Naive thymus-derived CD4-positive, alpha-beta T cell (primary cell): ENCODE data around the gene WIPI1. TPM values are rescaled to one million over a fixed set of nuclear protein-coding genes. Genes with fewer than 3 reads are reported as not detected.
A peak's percentile ranks its signal among the peaks of the same experiment; 100 is the strongest.
"Not testable (repeated sequence)": the region's sequence is repeated elsewhere in the genome, so short reads cannot be mapped to it uniquely, and the experiment has no call there.

Experiments used
- ATAC-seq: fragments of 150-1000 bp; cut with Tn5 transposase; 2 replicates; pipeline ENCODE4 v1.10.0; 2021; ENCODE audit warnings: mild to moderate bottlenecking, moderate library complexity
- CTCF ChIA-PET: fragments of 350-600 bp; sonication (Branson Sonifier 250); formaldehyde crosslinking; loops from one replicate; lab custom pipeline; 2021; ENCODE audit warnings: antibody characterized with exemption; lab: Charles Lee
- POLR2A ChIA-PET: fragments of 350-600 bp; sonication (Branson Sonifier 250); formaldehyde crosslinking; loops from one replicate; lab custom pipeline; 2021; ENCODE audit warnings: antibody characterized with exemption, inconsistent platforms; lab: Charles Lee
- DNase-seq, 9 donors: peaks; one replicate each; pipeline versions ENCODE4 v3.0.0 to v3.0.0-alpha.2; 2020 to 2022; ENCODE audit warnings: mixed read lengths in 1 of 9
- H3K27ac ChIP-seq: one replicate; pipeline ENCODE4 v1.7.0; 2013; ENCODE audit warnings: mild to moderate bottlenecking, low read depth, low read length, moderate library complexity
- H3K27me3 ChIP-seq, 2 donors: one replicate each; pipeline ENCODE4 v1.7.0; 2013; ENCODE audit warnings: low read length in 2 of 2, mild to moderate bottlenecking in 2 of 2, moderate library complexity in 2 of 2; ENCODE audit not compliant: control insufficient read depth in 2 of 2, insufficient read depth in 2 of 2
- H3K36me3 ChIP-seq, 3 experiments: 1 replicate in 2 of 3; 2 replicates in 1 of 3; pipeline ENCODE4 v1.7.0; 2013; ENCODE audit warnings: low read length in 3 of 3, mild to moderate bottlenecking in 3 of 3, moderate library complexity in 1 of 3; ENCODE audit not compliant: insufficient read depth in 3 of 3, control insufficient read depth in 2 of 3
- H3K4me1 ChIP-seq, 2 donors: one replicate each; pipeline ENCODE4 v1.7.0; 2013; ENCODE audit warnings: low read length in 2 of 2, mild to moderate bottlenecking in 2 of 2, moderate library complexity in 1 of 2; ENCODE audit not compliant: control insufficient read depth in 2 of 2, insufficient read depth in 2 of 2
- H3K4me3 ChIP-seq: 2 replicates; pipeline ENCODE4 v1.7.0; 2013; ENCODE audit warnings: mild to moderate bottlenecking, low read length
- H3K9me3 ChIP-seq, 3 experiments: 1 replicate in 2 of 3; 2 replicates in 1 of 3; pipeline ENCODE4 v1.7.0; 2013; ENCODE audit warnings: low read length in 3 of 3; ENCODE audit not compliant: control insufficient read depth in 2 of 3
- H3K27ac Mint-ChIP-seq, 9 donors: one replicate each; pipeline ENCODE4 v1.8.0; 2020 to 2022; ENCODE audit warnings: mixed read lengths in 9 of 9, mild to moderate bottlenecking in 8 of 9, moderate library complexity in 5 of 9, inconsistent platforms in 2 of 9
- H3K27me3 Mint-ChIP-seq, 5 donors: one replicate each; pipeline ENCODE4 v1.8.0; 2021 to 2022; ENCODE audit warnings: mixed read lengths in 5 of 5, mild to moderate bottlenecking in 1 of 5
- H3K36me3 Mint-ChIP-seq, 5 donors: one replicate each; pipeline ENCODE4 v1.8.0; 2020 to 2022; ENCODE audit warnings: mixed read lengths in 5 of 5, mild to moderate bottlenecking in 3 of 5, inconsistent platforms in 1 of 5
- H3K4me1 Mint-ChIP-seq, 7 donors: one replicate each; pipeline ENCODE4 v1.8.0; 2020 to 2022; ENCODE audit warnings: mixed read lengths in 7 of 7, mild to moderate bottlenecking in 3 of 7, inconsistent platforms in 1 of 7
- H3K4me3 Mint-ChIP-seq, 10 donors: one replicate each; pipeline ENCODE4 v1.8.0; 2020 to 2022; ENCODE audit warnings: mild to moderate bottlenecking in 10 of 10, mixed read lengths in 10 of 10, moderate library complexity in 6 of 10, inconsistent platforms in 2 of 10
- H3K9me3 Mint-ChIP-seq, 11 donors: one replicate each; pipeline ENCODE4 v1.8.0; 2020 to 2022; ENCODE audit warnings: mixed read lengths in 11 of 11, mild to moderate bottlenecking in 4 of 11, inconsistent platforms in 1 of 11, moderate library complexity in 1 of 11
- intact Hi-C, 2 donors: fragments of 100-400 bp; cut with micrococcal nuclease; formaldehyde crosslinking; loops; one replicate each; pipeline ENCODE4 v1.15.1; 2023
- polyA plus RNA-seq, 2 donors: library from polyadenylated mRNA; unstranded; fragments of 300-500 nt; fragmentation: Illumina TruSeq; gene quantifications; one replicate each; pipeline ENCODE4 v1.2.3, GENCODE V29; 2021
- total RNA-seq, 6 experiments: library from RNA in 5 of 6; stranded (reverse) in 5 of 6; gene quantifications; 1 replicate in 5 of 6; 2 replicates in 1 of 6; pipeline ENCODE4 v1.2.3 and lab custom pipeline; 2021 to 2026

The WIPI1 gene
- total and polyA plus RNA-seq, 7 experiments from 2014 or later, result 1.7 to 16.5 (median 4.8) TPM

- DNase-seq, result no peak
- Mint-ChIP-seq H3K27me3 (no peaks in the 10 kb centered on the region), H3K4me1 (peaks cover 0 to 15% (median 8%) of the 10 kb centered on the region in 7 donors), H3K27ac (no peak overlapping the region), H3K9me3 (peaks cover 0 to 6% (median 4%) of the 10 kb centered on the region in 11 donors), H3K4me3 (no peak overlapping the region), H3K36me3 (peaks cover 12 to 41% (median 24%) of the 10 kb centered on the region in 5 donors)
- Histone ChIP-seq H3K27me3 (no peaks in the 10 kb centered on the region), H3K9me3 (peaks cover 0 to 4% (median 0%) of the 10 kb centered on the region in 3 experiments), H3K4me3 (no peak overlapping the region), H3K36me3 (peaks cover 0 to 24% (median 5%) of the 10 kb centered on the region in 3 experiments), H3K4me1 (no peaks in the 10 kb centered on the region), H3K27ac (no peak overlapping the region)
- POLR2A ChIA-PET, result interaction anchor here (0.5 to 0.6 kb wide), 2 partner anchors 16 to 217 kb away, joined by 3 read pairs; no protein-coding TSS in a partner anchor
- CTCF ChIA-PET, result no interaction called here
- intact Hi-C loops, result no loop called here
- ATAC-seq, result no peak
Measured at GRCh38 chr17:68421486-68421885, 35.8 kb downstream of the WIPI1 start.

DNA sequence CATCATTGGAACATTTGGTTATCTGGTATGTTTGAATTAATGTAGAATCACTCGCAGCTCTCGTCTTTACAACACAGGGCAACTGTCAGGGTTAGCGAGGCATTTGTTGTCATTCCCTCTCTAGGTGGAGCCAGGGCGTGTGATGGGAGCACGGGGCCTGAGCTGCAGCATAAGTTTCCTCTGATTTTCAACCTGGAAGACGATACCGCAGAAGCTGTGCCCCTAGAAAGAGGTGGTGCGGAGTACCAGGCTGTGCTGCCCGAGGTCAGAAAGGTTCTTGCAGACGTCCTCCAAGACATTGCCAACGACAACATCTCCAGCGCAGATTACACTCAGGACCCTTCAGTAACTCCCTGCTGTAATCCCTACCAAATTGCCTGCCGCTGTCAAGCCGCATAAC lies 37.2 kb downstream of the WIPI1 start:
- peak overlapping the region in 2 of 9 donors; percentile 45 to 55 for H3K27ac Mint-ChIP-seq
- DNase-seq, result no peak
- POLR2A ChIA-PET, result no interaction called here
- peaks cover 0 to 4% (median 0%) of the 10 kb centered on the region in 3 experiments for H3K9me3 ChIP-seq
- CTCF ChIA-PET, result no interaction called here
- no peak overlapping the region for H3K4me3 ChIP-seq
- intact Hi-C loops, result no loop called here
- H3K36me3 Mint-ChIP-seq, result peaks cover 19 to 49% (median 32%) of the 10 kb centered on the region in 5 donors
- H3K36me3 ChIP-seq, result peaks cover 0 to 16% (median 5%) of the 10 kb centered on the region in 3 experiments
- no peak overlapping the region for H3K4me3 Mint-ChIP-seq
- H3K9me3 Mint-ChIP-seq, result peaks cover 4 to 17% (median 11%) of the 10 kb centered on the region in 11 donors
- H3K27me3 ChIP-seq, result no peaks in the 10 kb centered on the region
- no peak for ATAC-seq
- H3K27me3 Mint-ChIP-seq, result no peaks in the 10 kb centered on the region
- H3K4me1 Mint-ChIP-seq, result peaks cover 5 to 30% (median 22%) of the 10 kb centered on the region in 7 donors
- H3K27ac ChIP-seq, result no peak overlapping the region
- peaks cover 0 to 9% of the 10 kb centered on the region in 2 donors for H3K4me1 ChIP-seq

DNA sequence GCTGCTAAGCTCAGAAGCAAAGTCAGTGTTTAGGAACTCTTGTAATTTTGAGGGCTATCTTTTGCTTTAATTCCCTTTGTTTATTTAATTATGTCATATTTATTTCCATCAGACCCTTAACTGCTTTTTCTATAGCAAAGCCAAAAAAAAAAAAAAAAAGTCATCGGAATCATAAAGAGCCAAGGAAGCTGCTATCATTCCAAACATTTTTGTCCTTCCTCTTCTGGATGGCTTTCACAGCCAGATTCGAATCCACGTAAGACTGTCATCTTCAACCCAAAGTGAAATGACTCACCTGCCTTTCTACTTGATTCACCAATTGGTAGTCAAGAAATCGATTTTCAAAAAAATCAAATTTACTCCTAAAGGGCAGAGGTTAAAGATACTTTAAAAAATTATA lies 38.4 kb downstream of the WIPI1 start:
- H3K36me3 Mint-ChIP-seq, result peaks cover 19 to 60% (median 31%) of the 10 kb centered on the region in 5 donors
- Histone ChIP-seq H3K4me3 (no peak overlapping the region), H3K9me3 (peaks cover 0 to 4% (median 0%) of the 10 kb centered on the region in 3 experiments), H3K27me3 (no peaks in the 10 kb centered on the region), H3K4me1 (peaks cover 0 to 18% of the 10 kb centered on the region in 2 donors), H3K27ac (no peak overlapping the region), H3K36me3 (peaks cover 0 to 12% (median 5%) of the 10 kb centered on the region in 3 experiments)
- ATAC-seq, result no peak
- H3K9me3 Mint-ChIP-seq, result peaks cover 6 to 28% (median 15%) of the 10 kb centered on the region in 11 donors
- H3K27ac Mint-ChIP-seq, result no peak overlapping the region
- ChIA-PET POLR2A (interaction anchor here (0.6 kb wide), 1 partner anchor 98 kb away, joined by 3 read pairs; no protein-coding TSS in a partner anchor), CTCF (interaction anchor here (1.2 kb wide), 1 partner anchor 10 kb away, joined by 3 read pairs; no protein-coding TSS in a partner anchor)
- H3K4me3 Mint-ChIP-seq, result no peak overlapping the region
- DNase-seq, result no peak
- intact Hi-C loops, result loop anchor here (5.0 kb wide), 2 partner anchors 37 to 62 kb away; no protein-coding TSS in a partner anchor
- peaks cover 16 to 41% (median 34%) of the 10 kb centered on the region in 7 donors for H3K4me1 Mint-ChIP-seq
- no peaks in the 10 kb centered on the region for H3K27me3 Mint-ChIP-seq

DNA sequence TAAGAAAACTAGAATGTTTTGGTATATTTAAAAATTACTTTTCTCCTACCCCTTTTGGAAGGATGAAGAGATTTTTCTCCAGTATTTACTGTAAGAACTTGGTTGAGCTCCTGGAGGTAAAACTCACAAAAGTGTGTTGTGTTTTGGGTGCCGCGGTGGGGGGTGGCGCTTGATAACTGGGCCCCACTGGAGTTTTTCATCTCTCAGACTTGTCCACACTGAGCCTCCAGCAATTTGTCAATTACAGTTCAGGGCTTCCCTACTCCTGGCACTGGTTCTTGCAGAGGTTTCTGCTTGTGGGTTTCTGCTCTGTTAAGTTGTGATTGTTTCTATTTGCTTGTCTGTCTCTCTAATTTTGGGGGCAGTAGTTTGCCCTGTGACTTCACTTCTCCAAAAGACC lies 40.0 kb downstream of the WIPI1 start:
- H3K9me3 ChIP-seq, result peaks cover 0 to 4% (median 0%) of the 10 kb centered on the region in 3 experiments
- H3K36me3 ChIP-seq, result peaks cover 0 to 12% (median 5%) of the 10 kb centered on the region in 3 experiments
- H3K27ac ChIP-seq, result no peak overlapping the region
- Mint-ChIP-seq H3K27ac (peak overlapping the region in 1 of 9 donors; percentile 84), H3K4me3 (no peak overlapping the region), H3K4me1 (peaks cover 17 to 43% (median 37%) of the 10 kb centered on the region in 7 donors), H3K9me3 (peaks cover 6 to 29% (median 15%) of the 10 kb centered on the region in 11 donors), H3K27me3 (no peaks in the 10 kb centered on the region), H3K36me3 (peaks cover 19 to 56% (median 28%) of the 10 kb centered on the region in 5 donors)
- intact Hi-C loops, result loop anchor here (5.0 kb wide), 2 partner anchors 35 to 60 kb away; no protein-coding TSS in a partner anchor
- ChIA-PET CTCF (interaction anchor here (1.0 to 1.4 kb wide), 3 partner anchors 12 to 129 kb away, joined by 3 to 5 read pairs (median 3); no protein-coding TSS in a partner anchor), POLR2A (interaction anchor here (0.9 to 4.8 kb wide), 4 partner anchors 17 to 126 kb away, joined by 3 to 50 read pairs (median 6); partner anchors contain the start of genes ARSG and SLC16A6)
- ATAC-seq (no peak), DNase-seq (no peak)
- H3K4me1 ChIP-seq, result peaks cover 0 to 18% of the 10 kb centered on the region in 2 donors
- H3K4me3 ChIP-seq, result no peak overlapping the region
- no peaks in the 10 kb centered on the region for H3K27me3 ChIP-seq

- H3K4me3 Mint-ChIP-seq, result peak overlapping the region; percentile 79 to 98 (median 91)
- CTCF ChIA-PET, result interaction anchor here (1.5 kb wide), 1 partner anchor 68 kb away, joined by 4 read pairs; no protein-coding TSS in a partner anchor
- peaks cover 17 to 38% (median 37%) of the 10 kb centered on the region in 7 donors for H3K4me1 Mint-ChIP-seq
- not testable (repeated sequence) for H3K36me3 ChIP-seq, H3K27me3 ChIP-seq, ATAC-seq, H3K27me3 Mint-ChIP-seq, H3K9me3 ChIP-seq
- peak overlapping the region; percentile 62 to 96 (median 90) for H3K27ac Mint-ChIP-seq
- Histone ChIP-seq H3K4me3 (peak overlapping the region; percentile 32), H3K27ac (peak overlapping the region; percentile 44), H3K4me1 (peaks cover 0 to 18% of the 10 kb centered on the region in 2 donors)
- DNase-seq, result peak in 7 of 9 donors; percentile 40 to 78 (median 71)
- peaks cover 8 to 38% (median 15%) of the 10 kb centered on the region in 11 donors for H3K9me3 Mint-ChIP-seq
- POLR2A ChIA-PET, result interaction anchor here (0.9 to 4.8 kb wide), 9 partner anchors 15 to 231 kb away, joined by 3 to 50 read pairs (median 5); partner anchors contain the start of genes AMZ2, ARSG and SLC16A6
- intact Hi-C loops, result loop anchor here (1.0 to 5.0 kb wide), 6 partner anchors 16 to 124 kb away; partner anchors contain the start of genes ARSG (in 1 of the 2) and SLC16A6 (in 1 of the 2)
- peaks cover 9 to 51% (median 15%) of the 10 kb centered on the region in 5 donors for H3K36me3 Mint-ChIP-seq
Measured at GRCh38 chr17:68414901-68415300, 42.4 kb downstream of the WIPI1 start.
